Measurements from ENCODE around the gene BSPRY.

Gene BSPRY

GRCh38 chr9:113316030-113316429, 33.3 kb upstream of the BSPRY start:
- no peak overlapping the region for H3K9ac ChIP-seq (ENCODE audit: low read length)
- H3K27me3 ChIP-seq (ENCODE audit: insufficient read depth, low read length, poor library complexity), result no peaks in the 10 kb centered on the region
- H3K4me2 ChIP-seq (ENCODE audit: low read length), result no peak overlapping the region
- no peaks in the 10 kb centered on the region for H3K79me1 ChIP-seq (ENCODE audit: low read length)
- H4K8ac ChIP-seq (ENCODE audit: low read depth, low read length), result no peak overlapping the region
- no peaks in the 10 kb centered on the region for H3K36me3 ChIP-seq (ENCODE audit: control insufficient read depth, insufficient read depth, low read length)
- no peak overlapping the region for H3K27ac ChIP-seq (ENCODE audit: low read depth, low read length)
- no peak overlapping the region for H3K4me3 ChIP-seq (ENCODE audit: low read length)
- H3K23ac ChIP-seq (ENCODE audit: low read length), result no peak overlapping the region
- H3K79me2 ChIP-seq (ENCODE audit: control insufficient read depth, insufficient read depth, low read length), result no peaks in the 10 kb centered on the region
- H2AK5ac ChIP-seq (ENCODE audit: low read length), result no peak overlapping the region
- no peak for DNase-seq
- no CpG with 5 or more reads among the region's 4 CpGs for WGBS (ENCODE audit: extremely low coverage, insufficient coverage, low lambda C conversion rate)
- H3K4ac ChIP-seq (ENCODE audit: low read depth, low read length), result no peak overlapping the region
- H4K5ac ChIP-seq (ENCODE audit: low read length), result no peak overlapping the region
- H2BK120ac ChIP-seq (ENCODE audit: low read depth, low read length), result no peak overlapping the region
- H3K18ac ChIP-seq (ENCODE audit: low read length), result no peak overlapping the region
- no peak overlapping the region for H2BK5ac ChIP-seq (ENCODE audit: low read length)
- no peak overlapping the region for H2BK15ac ChIP-seq (replicated peaks; ENCODE audit: low read depth)
- H3K56ac ChIP-seq (ENCODE audit: low read length), result no peak overlapping the region
- H3K4me1 ChIP-seq (ENCODE audit: control insufficient read depth, low read depth, low read length), result no peaks in the 10 kb centered on the region

- no peak overlapping the region for H3K23ac ChIP-seq (ENCODE audit: low read length)
- no peak overlapping the region for H4K8ac ChIP-seq (ENCODE audit: low read depth, low read length)
- no peaks in the 10 kb centered on the region for H3K27me3 ChIP-seq (ENCODE audit: insufficient read depth, low read length, poor library complexity)
- DNase-seq, result no peak
- H3K4ac ChIP-seq (ENCODE audit: low read depth, low read length), result no peak overlapping the region
- no peak overlapping the region for H3K56ac ChIP-seq (ENCODE audit: low read length)
- no peak overlapping the region for H3K27ac ChIP-seq (ENCODE audit: low read depth, low read length)
- H3K4me3 ChIP-seq (ENCODE audit: low read length), result no peak overlapping the region
- no peaks in the 10 kb centered on the region for H3K79me1 ChIP-seq (ENCODE audit: low read length)
- H2AK5ac ChIP-seq (ENCODE audit: low read length), result no peak overlapping the region
- no peak overlapping the region for H3K4me2 ChIP-seq (ENCODE audit: low read length)
- H2BK120ac ChIP-seq (ENCODE audit: low read depth, low read length), result no peak overlapping the region
- no CpG with 5 or more reads among the region's 2 CpGs for WGBS (ENCODE audit: extremely low coverage, insufficient coverage, low lambda C conversion rate)
- no peak overlapping the region for H2BK5ac ChIP-seq (ENCODE audit: low read length)
- H3K9ac ChIP-seq (ENCODE audit: low read length), result no peak overlapping the region
- H3K4me1 ChIP-seq (ENCODE audit: control insufficient read depth, low read depth, low read length), result no peaks in the 10 kb centered on the region
- no peaks in the 10 kb centered on the region for H3K79me2 ChIP-seq (ENCODE audit: control insufficient read depth, insufficient read depth, low read length)
- H3K36me3 ChIP-seq (ENCODE audit: control insufficient read depth, insufficient read depth, low read length), result no peaks in the 10 kb centered on the region
- no peak overlapping the region for H3K18ac ChIP-seq (ENCODE audit: low read length)
- no peak overlapping the region for H2BK15ac ChIP-seq (replicated peaks; ENCODE audit: low read depth)
- H4K5ac ChIP-seq (ENCODE audit: low read length), result no peak overlapping the region
Observed at GRCh38 chr9:113317777-113318176, 31.6 kb upstream of the BSPRY start.

GRCh38 chr9:113319054-113319453, 30.3 kb upstream of the BSPRY start:
- no peaks in the 10 kb centered on the region for H3K4me1 ChIP-seq (ENCODE audit: control insufficient read depth, low read depth, low read length)
- no peak overlapping the region for H3K4me3 ChIP-seq (ENCODE audit: low read length)
- no peak overlapping the region for H4K5ac ChIP-seq (ENCODE audit: low read length)
- H4K8ac ChIP-seq (ENCODE audit: low read depth, low read length), result no peak overlapping the region
- no peak overlapping the region for H3K56ac ChIP-seq (ENCODE audit: low read length)
- H2BK120ac ChIP-seq (ENCODE audit: low read depth, low read length), result no peak overlapping the region
- H3K23ac ChIP-seq (ENCODE audit: low read length), result no peak overlapping the region
- no peak overlapping the region for H2BK5ac ChIP-seq (ENCODE audit: low read length)
- no peak overlapping the region for H2BK15ac ChIP-seq (replicated peaks; ENCODE audit: low read depth)
- DNase-seq, result no peak
- no peak overlapping the region for H3K18ac ChIP-seq (ENCODE audit: low read length)
- H3K4me2 ChIP-seq (ENCODE audit: low read length), result no peak overlapping the region
- no peak overlapping the region for H3K4ac ChIP-seq (ENCODE audit: low read depth, low read length)
- H3K36me3 ChIP-seq (ENCODE audit: control insufficient read depth, insufficient read depth, low read length), result no peaks in the 10 kb centered on the region
- no peak overlapping the region for H3K27ac ChIP-seq (ENCODE audit: low read depth, low read length)
- H3K27me3 ChIP-seq (ENCODE audit: insufficient read depth, low read length, poor library complexity), result no peaks in the 10 kb centered on the region
- H3K79me1 ChIP-seq (ENCODE audit: low read length), result no peaks in the 10 kb centered on the region
- no peaks in the 10 kb centered on the region for H3K79me2 ChIP-seq (ENCODE audit: control insufficient read depth, insufficient read depth, low read length)
- H3K9ac ChIP-seq (ENCODE audit: low read length), result no peak overlapping the region
- WGBS (ENCODE audit: extremely low coverage, insufficient coverage, low lambda C conversion rate), result no CpG with 5 or more reads among the region's 2 CpGs
- no peak overlapping the region for H2AK5ac ChIP-seq (ENCODE audit: low read length)

GRCh38 chr9:113320051-113320450, 29.3 kb upstream of the BSPRY start:
- Histone ChIP-seq H3K79me1 (ENCODE audit: low read length) (no peaks in the 10 kb centered on the region), H3K27ac (ENCODE audit: low read depth, low read length) (no peak overlapping the region), H2BK5ac (ENCODE audit: low read length) (no peak overlapping the region), H2AK5ac (ENCODE audit: low read length) (no peak overlapping the region), H2BK120ac (ENCODE audit: low read depth, low read length) (no peak overlapping the region), H3K56ac (ENCODE audit: low read length) (no peak overlapping the region), H3K23ac (ENCODE audit: low read length) (no peak overlapping the region), H4K8ac (ENCODE audit: low read depth, low read length) (no peak overlapping the region), H3K4me1 (ENCODE audit: control insufficient read depth, low read depth, low read length) (no peaks in the 10 kb centered on the region), H3K36me3 (ENCODE audit: control insufficient read depth, insufficient read depth, low read length) (no peaks in the 10 kb centered on the region), H2BK15ac (replicated peaks; ENCODE audit: low read depth) (no peak overlapping the region), H3K18ac (ENCODE audit: low read length) (no peak overlapping the region), H4K5ac (ENCODE audit: low read length) (no peak overlapping the region), H3K79me2 (ENCODE audit: control insufficient read depth, insufficient read depth, low read length) (no peaks in the 10 kb centered on the region), H3K9ac (ENCODE audit: low read length) (no peak overlapping the region), H3K4ac (ENCODE audit: low read depth, low read length) (no peak overlapping the region), H3K27me3 (ENCODE audit: insufficient read depth, low read length, poor library complexity) (no peaks in the 10 kb centered on the region), H3K4me3 (ENCODE audit: low read length) (no peak overlapping the region), H3K4me2 (ENCODE audit: low read length) (no peak overlapping the region)
- no CpG with 5 or more reads among the region's 3 CpGs for WGBS (ENCODE audit: extremely low coverage, insufficient coverage, low lambda C conversion rate)
- no peak for DNase-seq

- Histone ChIP-seq H2BK15ac (replicated peaks; ENCODE audit: low read depth) (no peak overlapping the region), H3K4me1 (ENCODE audit: control insufficient read depth, low read depth, low read length) (no peaks in the 10 kb centered on the region), H3K36me3 (ENCODE audit: control insufficient read depth, insufficient read depth, low read length) (no peaks in the 10 kb centered on the region), H4K5ac (ENCODE audit: low read length) (no peak overlapping the region), H3K9ac (ENCODE audit: low read length) (no peak overlapping the region), H2BK120ac (ENCODE audit: low read depth, low read length) (no peak overlapping the region), H3K4me3 (ENCODE audit: low read length) (no peak overlapping the region), H3K23ac (ENCODE audit: low read length) (no peak overlapping the region), H2BK5ac (ENCODE audit: low read length) (no peak overlapping the region), H2AK5ac (ENCODE audit: low read length) (no peak overlapping the region), H3K27ac (ENCODE audit: low read depth, low read length) (no peak overlapping the region), H3K27me3 (ENCODE audit: insufficient read depth, low read length, poor library complexity) (no peaks in the 10 kb centered on the region), H3K79me2 (ENCODE audit: control insufficient read depth, insufficient read depth, low read length) (no peaks in the 10 kb centered on the region), H3K18ac (ENCODE audit: low read length) (no peak overlapping the region), H3K4ac (ENCODE audit: low read depth, low read length) (no peak overlapping the region), H3K4me2 (ENCODE audit: low read length) (no peak overlapping the region), H3K79me1 (ENCODE audit: low read length) (no peaks in the 10 kb centered on the region), H4K8ac (ENCODE audit: low read depth, low read length) (no peak overlapping the region), H3K56ac (ENCODE audit: low read length) (no peak overlapping the region)
- DNase-seq, result no peak
- WGBS (ENCODE audit: extremely low coverage, insufficient coverage, low lambda C conversion rate), result no CpG with 5 or more reads among the region's 6 CpGs
Observed at GRCh38 chr9:113322671-113323070, 26.7 kb upstream of the BSPRY start.

- Histone ChIP-seq H3K36me3 (ENCODE audit: control insufficient read depth, insufficient read depth, low read length) (no peaks in the 10 kb centered on the region), H3K4me2 (ENCODE audit: low read length) (no peak overlapping the region), H3K4me1 (ENCODE audit: control insufficient read depth, low read depth, low read length) (no peaks in the 10 kb centered on the region), H3K79me1 (ENCODE audit: low read length) (no peaks in the 10 kb centered on the region), H3K4me3 (ENCODE audit: low read length) (no peak overlapping the region), H3K27ac (ENCODE audit: low read depth, low read length) (no peak overlapping the region), H3K23ac (ENCODE audit: low read length) (no peak overlapping the region), H4K8ac (ENCODE audit: low read depth, low read length) (no peak overlapping the region), H3K18ac (ENCODE audit: low read length) (no peak overlapping the region), H3K79me2 (ENCODE audit: control insufficient read depth, insufficient read depth, low read length) (no peaks in the 10 kb centered on the region), H4K5ac (ENCODE audit: low read length) (no peak overlapping the region), H2BK120ac (ENCODE audit: low read depth, low read length) (no peak overlapping the region), H3K56ac (ENCODE audit: low read length) (no peak overlapping the region), H2BK15ac (replicated peaks; ENCODE audit: low read depth) (no peak overlapping the region), H3K27me3 (ENCODE audit: insufficient read depth, low read length, poor library complexity) (no peaks in the 10 kb centered on the region), H2BK5ac (ENCODE audit: low read length) (no peak overlapping the region), H3K4ac (ENCODE audit: low read depth, low read length) (no peak overlapping the region), H2AK5ac (ENCODE audit: low read length) (no peak overlapping the region), H3K9ac (ENCODE audit: low read length) (no peak overlapping the region)
- no peak for DNase-seq
- no CpG with 5 or more reads among the region's 4 CpGs for WGBS (ENCODE audit: extremely low coverage, insufficient coverage, low lambda C conversion rate)
Observed at GRCh38 chr9:113326230-113326629, 23.1 kb upstream of the BSPRY start.
